C4-2B (cell line): Measurements from ENCODE around the gene SINHCAF.

Source experiments
- H3K27ac ChIP-seq: fragments of 450-650 bp; 2 replicates; pipeline ENCODE4 v1.5.1; 2017
- CTCF ChIP-seq: fragments of 450-650 bp; conservative IDR thresholded peaks from 2 replicates; pipeline ENCODE4 v1.5.1; 2017; ENCODE audit warnings: mild to moderate bottlenecking
- ZFX ChIP-seq: fragments of 450-650 bp; IDR thresholded peaks from 2 replicates; pipeline ENCODE4 v1.6.1; 2017

SINHCAF gene

GRCh38 chr12:31366104-31366621 lies 40.2 kb upstream of the SINHCAF start:
- no peak for TF ChIP-seq CTCF
- no peak for TF ChIP-seq ZFX
- no peak overlapping the region for H3K27ac ChIP-seq

DNA sequence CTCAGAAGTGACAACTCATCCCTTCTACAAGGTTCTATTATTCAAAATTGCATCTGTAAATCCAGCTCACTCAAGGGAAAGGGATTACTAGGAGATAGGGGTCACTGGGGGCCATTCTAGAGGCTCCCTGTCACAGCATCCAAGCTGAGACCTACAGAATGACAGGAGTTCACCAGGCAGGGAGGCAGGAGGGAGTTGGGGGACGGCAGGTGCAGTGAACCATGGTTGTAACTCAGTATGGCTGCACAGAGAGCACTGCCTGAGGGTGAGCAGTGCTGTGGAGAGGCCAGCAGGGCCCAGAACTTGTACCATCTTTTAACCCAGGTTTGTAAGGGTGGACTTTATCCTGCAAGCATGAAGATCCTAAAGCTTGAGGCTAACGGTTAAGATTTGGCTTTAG lies 37.9 kb upstream of the SINHCAF start:
- no peak for TF ChIP-seq ZFX
- no peak for TF ChIP-seq CTCF
- no peak overlapping the region for H3K27ac ChIP-seq

DNA sequence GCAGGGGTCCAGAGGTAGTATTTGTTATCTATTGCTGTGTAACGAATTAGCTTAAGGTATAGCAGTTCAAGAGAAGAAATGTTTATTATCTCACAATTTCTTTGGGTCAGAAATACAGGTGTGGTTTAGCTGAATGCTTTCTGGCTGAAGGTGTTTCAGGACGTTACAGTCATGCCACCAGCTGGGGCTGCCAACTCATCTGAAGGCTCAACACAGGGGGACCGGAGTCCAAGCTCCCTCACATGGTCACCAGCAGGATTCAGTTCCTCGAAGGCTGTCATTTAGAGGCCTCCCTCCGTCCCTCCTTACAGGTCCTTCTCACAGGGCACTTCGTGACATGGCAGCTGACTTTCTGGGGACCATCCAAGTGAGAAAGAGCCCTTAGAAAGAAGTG lies 37.5 kb upstream of the SINHCAF start:
- no peak overlapping the region for H3K27ac ChIP-seq
- TF ChIP-seq CTCF: no peak
- TF ChIP-seq ZFX: no peak

GRCh38 chr12:31362759-31363415 lies 36.9 kb upstream of the SINHCAF start:
- TF ChIP-seq CTCF (no peak), ZFX (no peak)
- no peak overlapping the region for H3K27ac ChIP-seq

GRCh38 chr12:31362115-31362758 lies 36.3 kb upstream of the SINHCAF start:
- no peak for TF ChIP-seq ZFX
- TF ChIP-seq CTCF: no peak
- H3K27ac ChIP-seq: no peak overlapping the region

GRCh38 chr12:31361730-31362114 lies 35.8 kb upstream of the SINHCAF start:
- no peak for TF ChIP-seq ZFX
- TF ChIP-seq CTCF: no peak
- no peak overlapping the region for H3K27ac ChIP-seq

- H3K27ac ChIP-seq: no peak overlapping the region
- TF ChIP-seq ZFX (no peak), CTCF (no peak)
These were observed 29.8 kb upstream of the SINHCAF start for GRCh38 chr12:31355747-31356107.
